GM23248 (cell line): ENCODE data around the gene CD101.

Experiments
- EZH2 ChIP-seq: fragments of 200-600 bp; sonication (generic); IDR thresholded peaks from 2 replicates; pipeline ENCODE4 v1.6.1; 2018; ENCODE audit warnings: antibody characterized with exemption, mild to moderate bottlenecking; ENCODE audit not compliant: insufficient read depth, poor library complexity, severe bottlenecking
- EZH2phosphoT487 ChIP-seq: fragments of 200-600 bp; sonication (generic); IDR thresholded peaks from 2 replicates; pipeline ENCODE4 v1.6.1; 2018; ENCODE audit warnings: antibody characterized with exemption, moderate library complexity, mild to moderate bottlenecking, low read depth; ENCODE audit not compliant: insufficient read depth

DNA sequence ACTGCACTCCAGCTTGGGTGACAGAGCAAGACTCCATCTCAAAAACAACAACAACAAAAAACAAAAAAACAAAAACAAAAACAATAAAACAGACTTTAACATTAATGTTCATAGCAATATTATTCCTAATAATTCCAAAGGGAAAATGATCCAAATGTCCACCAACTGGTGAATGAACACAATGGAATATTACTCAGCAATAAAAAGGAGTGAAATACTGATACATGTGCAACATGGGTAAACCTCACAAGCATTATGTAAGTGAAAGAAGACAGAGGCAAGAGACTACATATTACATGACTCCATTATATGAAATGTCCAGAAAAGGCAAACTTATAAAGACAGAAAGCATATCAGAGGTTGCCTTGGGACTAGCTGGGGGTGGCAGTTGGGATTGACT is 52.5 kb downstream of the CD101 start:
- no peak for TF ChIP-seq EZH2phosphoT487
- TF ChIP-seq EZH2, result no peak
